Activated naive CD8-positive, alpha-beta T cell treated with anti-CD3 and anti-CD28 coated beads for 36 hours (primary cell): ENCODE data around the gene GRAP2. TPM values are rescaled to one million over a fixed set of nuclear protein-coding genes. Genes with fewer than 3 reads are reported as not detected.

Experiments used
- DNase-seq: peaks from one replicate; pipeline ENCODE4 v3.0.0; 2021
- H3K27ac Mint-ChIP-seq: one replicate; pipeline ENCODE4 v1.8.0; 2022; ENCODE audit warnings: mild to moderate bottlenecking, moderate library complexity, mixed read lengths
- H3K27me3 Mint-ChIP-seq: one replicate; pipeline ENCODE4 v1.8.0; 2022; ENCODE audit warnings: mild to moderate bottlenecking, mixed read lengths
- H3K36me3 Mint-ChIP-seq: one replicate; pipeline ENCODE4 v1.8.0; 2021; ENCODE audit warnings: mild to moderate bottlenecking, mixed read lengths
- H3K4me1 Mint-ChIP-seq: one replicate; pipeline ENCODE4 v1.8.0; 2021; ENCODE audit warnings: mixed read lengths
- H3K4me3 Mint-ChIP-seq: one replicate; pipeline ENCODE4 v1.8.0; 2022; ENCODE audit warnings: mild to moderate bottlenecking, moderate library complexity, mixed read lengths
- H3K9me3 Mint-ChIP-seq: one replicate; pipeline ENCODE4 v1.8.0; 2022; ENCODE audit warnings: mixed read lengths
- total RNA-seq, 2 experiments: library from RNA; stranded (reverse); gene quantifications; one replicate each; pipeline ENCODE4 v1.2.3, GENCODE V29; 2021

GRAP2 gene
- total RNA-seq, 2 experiments from 2014 or later, result 65.2 to 65.5 TPM

DNA sequence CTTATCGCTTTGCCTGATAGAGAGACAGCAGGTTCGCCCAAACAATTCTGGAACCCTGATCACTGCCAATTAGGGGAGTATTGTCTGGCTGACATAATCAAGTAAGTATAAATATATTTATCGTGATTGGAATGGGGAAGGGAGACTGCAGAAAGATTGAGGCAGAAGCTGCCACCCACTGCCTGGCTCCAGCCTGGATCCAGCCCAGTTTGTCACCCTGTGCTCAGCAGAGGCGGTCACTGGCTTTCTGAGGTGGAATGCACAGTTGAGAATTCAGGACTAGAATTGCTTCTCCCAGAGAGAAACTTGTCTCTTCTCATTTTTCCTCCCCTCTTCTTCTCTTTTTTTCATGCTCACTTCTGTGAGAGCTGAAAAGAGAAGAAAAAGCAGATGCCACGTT, 25.9 kb downstream of the GRAP2 start:
- Mint-ChIP-seq H3K9me3 (no peaks in the 10 kb centered on the region), H3K36me3 (peaks cover 24% of the 10 kb centered on the region), H3K4me3 (no peak overlapping the region), H3K27me3 (no peaks in the 10 kb centered on the region), H3K4me1 (peaks cover 46% of the 10 kb centered on the region), H3K27ac (no peak overlapping the region)
- no peak for DNase-seq

DNA sequence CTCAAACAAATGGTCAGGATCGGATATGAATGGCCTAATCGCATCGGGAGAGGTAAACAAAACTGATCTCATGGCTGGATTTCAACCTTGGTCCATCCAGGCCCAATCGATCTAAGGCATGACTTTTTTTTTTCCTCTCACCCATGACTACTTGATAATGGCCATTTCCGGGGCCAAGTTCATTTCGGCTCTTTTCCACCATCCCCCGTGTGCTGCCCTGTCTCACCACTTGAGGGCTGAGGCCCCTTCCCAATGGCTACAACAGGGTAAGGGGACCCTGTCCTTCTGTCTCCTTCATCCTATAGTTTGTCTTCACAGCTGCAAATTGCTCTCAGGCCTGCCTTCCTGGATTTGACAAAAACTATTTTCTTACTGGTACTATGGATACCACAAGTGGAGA, 26.7 kb downstream of the GRAP2 start:
- Mint-ChIP-seq H3K27me3 (no peaks in the 10 kb centered on the region), H3K4me3 (no peak overlapping the region), H3K4me1 (peaks cover 44% of the 10 kb centered on the region), H3K36me3 (peaks cover 17% of the 10 kb centered on the region), H3K27ac (no peak overlapping the region), H3K9me3 (no peaks in the 10 kb centered on the region)
- peak; percentile 52 for DNase-seq

DNA sequence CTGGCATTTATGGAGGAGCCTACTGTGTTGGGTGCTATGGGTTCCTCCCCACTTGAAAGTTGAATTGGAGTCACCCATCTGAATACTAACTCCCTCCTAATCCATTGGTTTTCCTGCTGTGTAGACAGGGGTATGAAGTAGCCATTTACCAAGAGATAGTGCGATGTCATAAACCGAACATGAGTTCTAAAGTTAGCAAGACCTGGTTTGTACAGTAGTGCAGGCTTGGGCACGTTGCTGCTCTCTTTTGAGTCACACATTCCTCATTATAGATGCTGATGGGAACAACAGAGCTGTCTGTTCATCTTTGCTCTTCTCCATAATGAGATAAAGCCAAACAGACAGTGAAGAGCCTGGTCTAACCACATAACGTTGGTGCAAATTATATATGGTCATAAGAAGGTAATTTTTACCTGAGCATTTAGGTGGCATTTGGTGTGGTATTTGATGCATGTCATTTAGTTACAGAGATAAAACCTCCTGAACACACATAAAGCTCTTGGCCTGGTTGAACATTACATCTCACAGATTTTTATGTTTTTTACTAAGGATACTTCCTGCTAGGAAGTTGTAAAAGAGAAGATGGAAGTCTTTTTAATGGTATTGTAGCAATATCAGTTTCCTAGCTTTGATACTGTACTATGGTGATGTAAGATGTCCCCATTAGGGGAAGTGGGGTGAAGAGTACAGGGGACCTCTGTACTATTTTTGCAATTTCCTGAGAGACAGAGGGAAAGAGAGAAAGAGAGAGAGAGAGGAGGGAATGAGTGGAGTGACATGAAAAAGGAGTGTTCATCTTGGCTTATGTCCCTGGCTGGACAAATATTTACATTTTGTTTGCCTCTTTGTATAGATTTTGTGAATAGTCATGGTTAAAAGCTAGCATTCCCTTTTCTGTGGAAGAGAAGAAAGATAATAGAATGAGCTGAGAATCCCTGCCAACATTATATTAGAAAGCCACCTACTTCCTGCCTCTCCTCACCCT, 27.9 kb downstream of the GRAP2 start:
- H3K27ac Mint-ChIP-seq, result no peak overlapping the region

DNA sequence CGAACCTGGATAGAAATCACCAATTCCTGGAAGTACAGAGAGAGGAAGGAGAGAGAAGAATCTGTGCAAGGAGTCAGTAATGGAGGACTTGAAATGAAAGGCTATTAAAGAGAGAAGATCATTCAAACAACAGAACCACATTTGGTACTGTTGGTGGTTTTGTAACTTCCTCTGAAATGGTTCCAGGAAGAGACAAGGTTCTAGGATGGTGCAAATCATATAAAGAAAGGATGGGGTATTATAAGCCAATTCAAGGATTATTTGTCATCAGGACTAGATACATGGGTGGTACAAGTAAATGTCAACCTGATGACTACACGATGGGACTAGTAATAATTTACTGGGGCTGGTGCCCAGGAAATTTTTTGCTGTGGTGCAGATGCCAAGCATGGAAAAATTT, 30.4 kb downstream of the GRAP2 start:
- Mint-ChIP-seq H3K4me1 (peaks cover 46% of the 10 kb centered on the region), H3K27ac (no peak overlapping the region), H3K27me3 (no peaks in the 10 kb centered on the region), H3K4me3 (no peak overlapping the region), H3K36me3 (peaks cover 20% of the 10 kb centered on the region), H3K9me3 (no peaks in the 10 kb centered on the region)
- no peak for DNase-seq

More for the DNA sequence above, 27.9 kb downstream of the GRAP2 start:
- no peak for DNase-seq
- H3K4me3 Mint-ChIP-seq, result no peak overlapping the region
- H3K36me3 Mint-ChIP-seq, result peaks cover 19% of the 10 kb centered on the region
- peaks cover 45% of the 10 kb centered on the region for H3K4me1 Mint-ChIP-seq
- no peaks in the 10 kb centered on the region for H3K27me3 Mint-ChIP-seq
- no peaks in the 10 kb centered on the region for H3K9me3 Mint-ChIP-seq

DNA sequence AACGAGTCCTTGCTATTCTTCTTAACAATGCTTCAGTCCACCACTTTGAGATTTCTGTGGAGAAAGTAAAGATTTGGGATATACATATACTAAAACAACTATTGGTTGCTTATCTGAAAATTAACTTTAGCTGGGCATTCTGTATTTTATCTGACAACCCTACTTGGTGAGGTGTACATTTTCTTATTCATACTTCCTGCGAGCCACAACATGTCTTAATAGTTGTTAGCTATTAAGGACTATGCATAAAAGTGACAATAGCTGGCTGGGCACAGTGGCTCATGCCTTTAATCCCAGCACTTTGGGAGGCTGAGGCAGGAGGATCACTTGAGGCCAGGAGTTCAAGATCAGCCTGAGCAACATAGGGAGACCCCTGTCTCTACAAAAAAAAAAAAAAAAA, 31.3 kb downstream of the GRAP2 start:
- H3K4me3 Mint-ChIP-seq, result no peak overlapping the region
- H3K36me3 Mint-ChIP-seq, result peaks cover 16% of the 10 kb centered on the region

DNA sequence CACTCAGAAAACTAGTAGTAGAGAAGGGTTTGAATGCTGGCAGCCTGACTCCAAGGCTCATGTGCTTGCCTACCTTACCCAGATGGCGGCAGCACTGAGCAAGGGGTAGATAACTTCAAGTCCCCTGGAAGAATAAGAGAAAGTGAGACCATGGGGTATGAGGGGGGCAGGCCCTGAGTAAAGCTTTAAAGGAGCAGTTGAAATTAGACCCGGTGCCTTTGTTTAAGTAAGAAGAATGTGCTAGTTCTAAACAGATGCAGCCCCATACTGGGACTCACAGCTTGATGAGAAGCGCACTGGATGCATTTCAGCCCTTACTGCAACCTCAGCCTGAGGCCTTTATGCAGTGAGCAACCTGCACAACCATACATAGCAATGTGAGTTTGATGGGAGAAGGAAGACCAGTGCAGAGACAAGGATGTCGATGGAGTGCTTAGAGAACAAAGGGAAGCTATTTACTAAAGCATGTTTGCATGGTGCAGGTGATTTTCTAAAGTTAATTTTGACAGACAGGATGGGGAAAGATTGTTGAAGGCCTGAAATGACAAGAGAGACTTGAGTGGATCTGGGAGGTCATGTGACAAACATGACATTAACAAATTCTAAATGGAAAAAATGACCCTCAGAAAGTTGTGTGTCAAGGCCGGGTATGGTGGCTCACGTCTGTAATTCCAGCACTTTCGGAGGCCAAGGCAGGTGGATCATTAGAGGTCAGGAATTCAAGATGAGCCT, 32.2 kb downstream of the GRAP2 start:
- H3K4me1 Mint-ChIP-seq, result peaks cover 59% of the 10 kb centered on the region

More for the DNA sequence above, 31.3 kb downstream of the GRAP2 start:
- Mint-ChIP-seq H3K9me3 (no peaks in the 10 kb centered on the region), H3K27me3 (no peaks in the 10 kb centered on the region), H3K27ac (no peak overlapping the region), H3K4me1 (peaks cover 55% of the 10 kb centered on the region)
- no peak for DNase-seq

DNA sequence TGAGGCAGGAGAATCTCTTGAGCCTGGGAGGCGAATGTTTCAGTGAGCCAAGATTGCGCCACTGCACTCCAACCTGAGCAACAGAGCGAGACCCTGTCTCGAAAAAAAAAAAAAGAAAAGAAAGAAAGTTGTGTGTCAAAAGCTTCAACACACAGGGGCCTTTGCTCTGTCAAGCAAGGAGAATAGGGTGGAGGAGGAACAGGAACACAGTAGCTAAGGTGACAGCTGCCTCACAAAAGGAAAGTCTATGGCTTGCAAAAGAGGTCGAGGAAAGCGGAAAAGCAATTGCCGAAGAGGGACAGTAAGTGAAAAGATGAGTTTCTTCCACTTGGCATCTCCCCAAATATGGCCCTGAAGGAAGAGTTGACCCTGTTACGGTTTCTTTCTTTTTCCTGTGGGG, 32.9 kb downstream of the GRAP2 start:
- peak overlapping the region; percentile 78 for H3K4me3 Mint-ChIP-seq
- no peaks in the 10 kb centered on the region for H3K27me3 Mint-ChIP-seq
- peaks cover 65% of the 10 kb centered on the region for H3K4me1 Mint-ChIP-seq
- peak overlapping the region; percentile 98 for H3K27ac Mint-ChIP-seq
- H3K9me3 Mint-ChIP-seq, result no peaks in the 10 kb centered on the region
- DNase-seq, result no peak
- H3K36me3 Mint-ChIP-seq, result peaks cover 8% of the 10 kb centered on the region

More for the DNA sequence above, 32.2 kb downstream of the GRAP2 start:
- Mint-ChIP-seq H3K27me3 (no peaks in the 10 kb centered on the region), H3K27ac (peak overlapping the region; percentile 98), H3K9me3 (no peaks in the 10 kb centered on the region), H3K36me3 (peaks cover 8% of the 10 kb centered on the region), H3K4me3 (peak overlapping the region; percentile 78)
- DNase-seq, result peak; percentile 75

DNA sequence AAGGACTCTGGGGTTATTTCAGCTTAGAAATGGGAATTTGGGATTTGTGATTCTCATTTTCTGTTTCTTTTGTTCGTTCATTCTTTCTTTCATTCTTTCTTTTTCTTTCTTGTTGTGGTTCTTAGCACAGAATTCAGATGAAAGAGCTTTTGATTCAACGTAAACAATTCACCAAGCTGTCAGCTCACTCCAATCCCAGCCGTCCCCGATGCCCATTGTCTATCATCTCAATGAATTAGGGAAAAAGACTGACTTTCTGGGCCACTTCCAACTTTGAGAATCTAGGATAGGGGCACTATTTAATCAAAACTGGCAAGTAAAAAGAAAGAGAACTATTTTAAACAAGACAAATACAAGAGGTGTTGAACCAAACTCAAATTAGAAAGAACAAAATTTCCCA, 34.2 kb downstream of the GRAP2 start:
- Mint-ChIP-seq H3K4me3 (peak overlapping the region; percentile 78), H3K27me3 (no peaks in the 10 kb centered on the region), H3K4me1 (peaks cover 76% of the 10 kb centered on the region), H3K9me3 (no peaks in the 10 kb centered on the region), H3K36me3 (peaks cover 8% of the 10 kb centered on the region), H3K27ac (peak overlapping the region; percentile 98)
- no peak for DNase-seq

DNA sequence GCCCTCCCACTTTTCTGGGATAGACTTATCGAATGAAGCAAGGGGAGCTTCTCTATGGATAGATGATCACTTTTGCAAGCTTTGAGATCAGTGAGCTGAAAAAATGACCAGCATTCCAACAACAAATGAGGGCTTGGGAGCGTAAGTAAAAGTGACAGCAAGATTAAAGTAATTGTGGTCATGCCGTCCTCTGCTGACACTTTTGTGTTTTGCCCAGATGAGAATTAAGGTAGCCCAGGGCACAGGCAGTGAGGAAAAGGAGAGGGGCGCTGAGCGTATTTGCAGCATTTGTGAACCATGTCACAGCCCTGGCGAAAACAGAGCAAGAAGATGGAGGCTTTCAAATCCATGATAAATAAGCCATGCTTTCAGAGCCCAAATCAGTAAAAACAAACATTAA, 34.7 kb downstream of the GRAP2 start:
- no peaks in the 10 kb centered on the region for H3K27me3 Mint-ChIP-seq
- peak overlapping the region; percentile 98 for H3K27ac Mint-ChIP-seq
- H3K4me1 Mint-ChIP-seq, result peaks cover 81% of the 10 kb centered on the region
- no peak for DNase-seq
- peak overlapping the region; percentile 75 for H3K4me3 Mint-ChIP-seq
- no peaks in the 10 kb centered on the region for H3K9me3 Mint-ChIP-seq
- peaks cover 8% of the 10 kb centered on the region for H3K36me3 Mint-ChIP-seq

DNA sequence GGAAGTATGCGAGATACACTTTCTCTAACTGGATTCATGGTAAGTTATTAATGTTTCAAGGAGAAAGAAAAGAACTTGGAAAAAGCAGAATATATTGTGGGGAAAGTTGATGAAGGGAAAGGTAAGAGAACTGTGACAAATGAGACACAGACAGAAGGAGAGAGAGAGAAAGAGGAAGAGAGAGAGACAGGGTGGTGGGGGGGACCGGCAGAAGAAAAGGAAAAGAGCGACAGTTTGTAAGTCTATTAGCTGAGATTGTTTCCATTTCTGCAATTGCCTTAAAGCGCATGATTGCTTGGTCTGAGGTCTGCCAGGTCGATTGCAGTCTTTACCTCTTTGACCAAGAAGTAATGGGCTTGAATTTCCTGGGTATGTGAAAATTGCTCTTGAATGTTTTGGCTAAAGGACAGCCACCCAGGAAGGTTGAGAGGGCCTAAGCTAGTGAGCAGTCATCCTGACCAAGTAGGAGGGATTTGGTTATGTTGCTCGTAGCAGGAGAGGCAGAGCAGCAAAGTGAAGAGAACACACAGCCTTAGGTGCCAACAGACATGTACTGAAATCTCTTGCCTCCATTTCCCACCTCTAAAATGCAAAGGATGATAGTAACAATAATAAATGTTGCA, 35.8 kb downstream of the GRAP2 start:
- Mint-ChIP-seq H3K36me3 (peaks cover 12% of the 10 kb centered on the region), H3K9me3 (no peaks in the 10 kb centered on the region), H3K4me1 (peaks cover 91% of the 10 kb centered on the region), H3K27me3 (no peaks in the 10 kb centered on the region), H3K4me3 (peak overlapping the region; percentile 75), H3K27ac (peak overlapping the region; percentile 98)
- DNase-seq, result no peak

DNA sequence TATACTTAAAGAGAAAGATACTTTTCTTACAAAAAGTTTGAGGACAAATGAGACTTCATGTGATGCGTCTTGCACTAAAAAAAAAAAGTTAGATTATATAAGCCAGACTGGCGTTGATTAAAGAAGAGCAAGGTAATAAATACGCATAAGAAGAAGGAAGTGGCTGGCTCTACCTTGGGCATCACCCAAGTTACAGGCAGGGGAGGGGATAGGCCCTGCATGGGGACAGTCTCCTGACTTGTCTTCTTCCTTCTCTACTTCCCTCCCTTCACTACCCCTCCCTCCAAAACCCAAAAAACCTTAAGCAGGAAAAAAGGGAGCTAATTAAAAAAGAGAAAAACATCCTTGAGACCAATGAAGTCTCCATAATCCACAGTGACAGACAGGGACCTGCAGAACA, 37.0 kb downstream of the GRAP2 start:
- H3K4me3 Mint-ChIP-seq, result peak overlapping the region; percentile 76
- DNase-seq, result no peak
- peak overlapping the region; percentile 98 for H3K27ac Mint-ChIP-seq
- H3K4me1 Mint-ChIP-seq, result peaks cover 94% of the 10 kb centered on the region
- no peaks in the 10 kb centered on the region for H3K27me3 Mint-ChIP-seq
- H3K9me3 Mint-ChIP-seq, result no peaks in the 10 kb centered on the region
- peaks cover 20% of the 10 kb centered on the region for H3K36me3 Mint-ChIP-seq

DNA sequence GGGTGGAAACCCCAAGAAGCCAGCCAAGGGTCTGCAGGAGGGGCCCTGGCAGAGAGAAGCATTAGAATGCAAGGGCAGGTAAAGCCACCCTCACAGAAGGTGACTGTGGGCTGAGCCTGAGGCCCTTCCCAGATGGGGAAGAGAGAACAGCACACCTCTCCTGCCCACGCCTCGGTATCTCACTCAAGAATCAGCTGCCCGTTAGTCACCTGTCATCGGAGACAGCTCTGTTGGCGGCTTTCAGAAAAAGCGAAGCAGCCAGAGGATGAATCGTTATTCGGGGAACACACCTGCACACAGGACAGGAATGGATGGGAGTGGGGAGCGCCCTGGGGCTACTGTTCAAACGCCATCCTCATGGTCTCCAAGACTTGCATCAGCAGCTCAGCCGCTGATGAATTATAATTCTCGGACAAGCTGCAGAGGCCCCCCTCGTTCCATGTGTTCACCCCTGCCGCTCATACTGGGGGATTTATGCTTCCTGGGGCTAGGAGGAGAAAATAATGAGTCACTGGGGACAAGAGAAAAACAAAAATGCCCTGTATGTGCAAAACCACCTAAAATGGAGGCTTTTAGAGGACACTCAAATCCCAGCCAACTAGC, 37.7 kb downstream of the GRAP2 start:
- peak overlapping the region; percentile 98 for H3K27ac Mint-ChIP-seq

DNA sequence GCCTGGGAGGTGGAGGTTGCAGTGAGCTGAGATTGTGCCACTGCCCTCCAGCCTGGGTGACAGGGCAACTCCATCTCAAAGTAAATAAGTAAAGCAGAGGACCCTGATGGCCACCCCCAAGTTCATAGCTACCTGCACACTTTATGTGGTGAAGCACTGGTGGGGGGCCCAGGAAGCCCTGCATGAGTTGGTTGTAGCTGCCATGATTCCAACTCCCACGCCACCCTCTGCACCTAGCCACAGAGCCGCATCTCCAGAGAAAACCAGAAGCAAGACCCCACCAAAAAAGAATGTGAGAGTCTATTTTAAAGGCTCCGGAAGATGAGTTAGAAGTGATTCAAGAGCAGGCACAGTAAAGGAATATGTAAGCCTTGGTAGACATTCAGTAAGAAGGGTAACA, 38.9 kb downstream of the GRAP2 start:
- Mint-ChIP-seq H3K27me3 (no peaks in the 10 kb centered on the region), H3K9me3 (no peaks in the 10 kb centered on the region), H3K4me1 (peaks cover 95% of the 10 kb centered on the region), H3K27ac (peak overlapping the region; percentile 89), H3K4me3 (peak overlapping the region; percentile 35), H3K36me3 (peaks cover 24% of the 10 kb centered on the region)
- no peak for DNase-seq

More for the DNA sequence above, 37.7 kb downstream of the GRAP2 start:
- peaks cover 23% of the 10 kb centered on the region for H3K36me3 Mint-ChIP-seq
- peak; percentile 69 for DNase-seq
- H3K4me3 Mint-ChIP-seq, result peak overlapping the region; percentile 76
- H3K9me3 Mint-ChIP-seq, result no peaks in the 10 kb centered on the region
- no peaks in the 10 kb centered on the region for H3K27me3 Mint-ChIP-seq
- peaks cover 94% of the 10 kb centered on the region for H3K4me1 Mint-ChIP-seq

DNA sequence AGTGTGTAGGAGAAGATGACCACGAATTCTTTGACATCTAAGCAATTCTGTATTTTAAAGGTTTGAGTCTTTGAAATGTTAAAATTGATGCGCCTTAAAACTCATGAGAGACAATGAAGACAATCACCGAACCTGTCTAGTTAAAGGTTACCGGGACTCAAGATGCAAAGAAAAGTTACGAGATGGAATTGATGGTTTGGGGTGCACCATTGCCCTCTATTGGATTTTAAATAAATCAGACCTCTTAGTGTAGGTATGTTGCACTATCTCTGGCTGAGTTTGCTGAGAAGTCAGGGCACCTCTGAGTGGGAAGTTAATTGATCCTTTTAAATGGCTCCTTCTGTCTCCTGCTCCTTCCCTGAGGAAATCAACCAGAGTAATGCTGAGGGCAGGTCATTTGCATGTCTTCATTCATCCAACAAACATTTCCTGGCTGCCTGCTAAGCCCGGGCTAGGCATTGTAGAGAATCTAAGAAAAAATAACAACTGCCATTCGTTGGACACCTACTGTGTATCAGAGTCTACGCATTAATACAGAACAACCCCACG, 39.9 kb downstream of the GRAP2 start:
- DNase-seq, result no peak
- Mint-ChIP-seq H3K27me3 (no peaks in the 10 kb centered on the region), H3K27ac (peak overlapping the region; percentile 89), H3K9me3 (no peaks in the 10 kb centered on the region), H3K4me1 (peaks cover 97% of the 10 kb centered on the region), H3K36me3 (peaks cover 25% of the 10 kb centered on the region), H3K4me3 (peak overlapping the region; percentile 35)
